AG04449 (cell line): Measurements from ENCODE around the gene PLA2G2D.

Source experiments
- CTCF ChIA-PET: fragments of 350-600 bp; formaldehyde crosslinking; extraction: SDS; loops from one replicate; lab custom pipeline; 2021; ENCODE audit warnings: antibody characterized with exemption; lab: Yijun Ruan, JAX
- POLR2A ChIA-PET: fragments of 400-600, 350-600 bp; formaldehyde crosslinking; extraction: SDS; loops from one replicate; lab custom pipeline; 2020; ENCODE audit warnings: antibody characterized with exemption, inconsistent platforms; lab: Yijun Ruan, JAX
- DNase-seq: peaks from one replicate; pipeline ENCODE4 v3.0.0-alpha.2; 2010; ENCODE audit warnings: low read depth, low spot score
- H3K4me3 ChIP-seq: 2 replicates; pipeline ENCODE4 v1.5.1; 2011; ENCODE audit warnings: low read depth, mild to moderate bottlenecking, control low read depth, low read length
- CTCF ChIP-seq: IDR thresholded peaks from one replicate; pipeline ENCODE4 v1.5.1; 2011; ENCODE audit warnings: mild to moderate bottlenecking, moderate library complexity, low read length, control low read depth, inconsistent platforms; ENCODE audit not compliant: insufficient read depth; ENCODE audit errors: missing control alignments

PLA2G2D gene

DNA sequence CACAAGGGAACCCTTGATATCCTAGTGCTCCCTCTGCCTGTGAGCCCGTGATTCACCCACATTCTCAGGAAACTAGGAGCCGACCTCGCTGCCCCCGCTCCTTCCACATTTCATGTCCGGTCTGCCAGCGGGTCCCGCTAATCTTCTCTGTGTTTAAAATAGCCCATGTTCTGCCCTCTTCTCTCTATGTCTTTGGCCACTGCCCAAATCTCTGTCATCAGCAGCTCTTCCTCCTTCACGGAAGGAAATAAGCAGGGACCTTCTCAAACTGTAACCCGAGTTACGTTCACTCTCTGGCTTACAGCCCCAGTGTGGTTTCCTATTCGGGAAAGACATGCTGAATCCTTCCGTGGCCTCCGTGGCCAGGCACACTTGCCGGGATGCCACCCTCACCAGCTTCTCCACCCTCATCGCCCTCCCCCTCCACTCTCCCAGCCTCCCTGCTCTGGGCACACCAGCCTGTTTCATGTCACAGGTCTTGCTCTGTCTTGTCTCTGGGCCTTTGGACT lies 45.4 kb upstream of the PLA2G2D start:
- no peak for TF ChIP-seq CTCF
- ChIA-PET POLR2A (no interaction called here), CTCF (interaction anchor here (0.9 to 4.8 kb wide), 5 partner anchors 12 to 330 kb away, joined by 3 to 32 read pairs (median 8); no protein-coding TSS in a partner anchor)
- no peak overlapping the region for H3K4me3 ChIP-seq
- no peak for DNase-seq

GRCh38 chr1:20160034-20160433 lies 40.7 kb upstream of the PLA2G2D start:
- DNase-seq: no peak
- H3K4me3 ChIP-seq: no peak overlapping the region
- POLR2A ChIA-PET: no interaction called here
- TF ChIP-seq CTCF: no peak
- CTCF ChIA-PET: interaction anchor here (0.8 kb wide), 1 partner anchor 242 kb away, joined by 4 read pairs; no protein-coding TSS in a partner anchor

DNA sequence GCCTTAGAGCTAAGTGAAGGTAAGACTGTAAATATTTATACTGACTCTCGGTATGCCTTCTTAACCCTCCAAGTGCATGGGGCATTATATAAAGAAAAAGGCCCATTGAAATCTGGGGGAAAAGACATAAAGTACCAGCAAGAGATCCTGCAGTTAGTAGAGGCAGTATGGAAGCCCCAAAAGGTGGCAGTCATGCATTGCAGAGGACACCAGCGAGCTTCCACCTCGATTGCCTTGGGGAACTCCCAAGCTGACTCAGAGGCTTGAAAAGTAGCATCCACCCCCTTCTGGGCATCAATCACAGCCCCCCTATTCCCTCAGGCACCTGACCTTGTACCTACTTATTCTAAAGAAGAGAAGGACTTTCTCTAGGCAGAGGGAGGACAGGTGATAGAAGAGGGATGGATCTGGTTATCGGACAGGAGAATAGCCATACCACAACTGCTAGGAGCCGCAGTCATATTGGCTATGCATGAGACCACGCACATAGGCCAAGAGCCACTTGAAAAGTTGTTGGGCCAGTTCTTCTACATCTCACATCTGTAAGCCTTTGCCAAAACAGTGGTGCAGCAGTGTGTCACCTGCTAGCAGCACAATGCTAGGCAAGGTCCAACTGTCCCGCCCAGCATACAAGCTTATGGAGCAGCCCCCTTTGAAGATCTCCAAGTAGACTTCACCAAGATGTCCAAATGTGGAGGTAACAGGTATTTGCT lies 39.2 kb upstream of the PLA2G2D start:
- no peak for TF ChIP-seq CTCF
- DNase-seq: no peak
- ChIA-PET CTCF (interaction anchor here (1.2 kb wide), 2 partner anchors 9 to 36 kb away, joined by 3 to 4 read pairs; no protein-coding TSS in a partner anchor), POLR2A (no interaction called here)
- no peak overlapping the region for H3K4me3 ChIP-seq

DNA sequence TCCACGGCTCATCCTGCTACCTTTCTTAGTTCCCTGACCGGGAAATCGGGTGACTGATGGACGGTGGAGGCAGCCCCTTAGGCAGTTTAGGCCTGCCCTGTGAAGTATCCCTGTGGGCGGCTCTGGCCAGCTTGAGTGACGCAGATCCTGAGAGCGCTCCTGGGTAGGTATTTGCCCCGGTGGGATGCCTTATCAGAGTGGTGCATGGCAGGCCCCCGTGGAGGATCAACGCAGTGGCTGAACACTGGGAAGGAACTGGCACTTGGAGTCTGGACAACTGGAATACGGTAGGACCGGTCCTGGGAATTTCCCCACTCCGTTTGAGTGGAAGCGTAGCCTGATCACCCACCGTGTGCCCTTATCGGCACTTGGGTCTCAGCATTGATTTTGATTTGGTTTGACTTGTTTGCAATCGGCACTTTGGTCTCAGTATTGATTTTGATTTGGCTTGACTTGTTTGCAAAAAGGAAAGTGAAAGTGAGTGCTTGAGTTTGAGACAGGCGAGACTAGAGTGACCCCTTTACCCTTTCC lies 35.0 kb upstream of the PLA2G2D start:
- no peak for DNase-seq
- ChIA-PET CTCF (interaction anchor here (1.2 to 5.7 kb wide), 8 partner anchors 25 to 493 kb away, joined by 3 to 137 read pairs (median 32); no protein-coding TSS in a partner anchor), POLR2A (no interaction called here)
- H3K4me3 ChIP-seq: no peak overlapping the region
- TF ChIP-seq CTCF: no peak

DNA sequence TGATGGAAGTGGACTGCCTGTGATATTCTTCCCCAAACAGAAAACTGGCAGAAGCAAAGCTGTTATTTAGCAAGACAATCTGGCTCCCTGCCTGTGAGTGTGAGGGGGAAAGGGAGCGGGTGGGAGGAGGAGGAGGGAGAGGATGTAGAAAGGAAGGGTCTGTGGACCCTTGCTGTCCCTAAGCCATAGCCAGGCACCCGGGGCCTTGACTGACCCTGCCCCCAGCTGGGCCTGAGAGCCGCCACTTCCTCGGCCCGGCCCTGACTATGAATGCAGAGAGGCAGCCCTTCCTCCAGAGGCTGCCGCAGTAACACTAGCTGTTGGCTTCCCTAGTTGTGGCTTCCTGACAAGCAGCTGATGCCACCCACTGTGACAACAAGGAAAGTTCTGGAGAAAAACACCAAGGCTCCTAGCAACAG lies 33.7 kb upstream of the PLA2G2D start:
- TF ChIP-seq CTCF: no peak
- H3K4me3 ChIP-seq: no peak overlapping the region
- CTCF ChIA-PET: interaction anchor here (0.6 to 5.7 kb wide), 35 partner anchors 10 to 492 kb away, joined by 3 to 137 read pairs (median 7); partner anchors contain the start of genes OTUD3 and PLA2G2A
- POLR2A ChIA-PET: no interaction called here
- no peak for DNase-seq

GRCh38 chr1:20152599-20152930 lies 33.2 kb upstream of the PLA2G2D start:
- POLR2A ChIA-PET: no interaction called here
- CTCF ChIA-PET: interaction anchor here (0.6 to 5.7 kb wide), 44 partner anchors 10 to 492 kb away, joined by 3 to 137 read pairs (median 5); partner anchors contain the start of genes OTUD3 and PLA2G2A

More at GRCh38 chr1:20152599-20152930, 33.2 kb upstream of the PLA2G2D start:
- no peak for DNase-seq
- H3K4me3 ChIP-seq: no peak overlapping the region
- no peak for TF ChIP-seq CTCF
